IPS-11a (cell line): ENCODE measurements around the gene ERBB2.
A peak's percentile ranks its signal among the peaks of the same experiment; 100 is the strongest.
"Not testable (repeated sequence)": the region's sequence is repeated elsewhere in the genome, so short reads cannot be mapped to it uniquely, and the experiment has no call there.

Source experiments
- H3K4me3 ChIP-seq: one replicate; pipeline ENCODE4 v1.5.1; 2013; ENCODE audit warnings: low read depth, low read length, control low read depth

Gene ERBB2

DNA sequence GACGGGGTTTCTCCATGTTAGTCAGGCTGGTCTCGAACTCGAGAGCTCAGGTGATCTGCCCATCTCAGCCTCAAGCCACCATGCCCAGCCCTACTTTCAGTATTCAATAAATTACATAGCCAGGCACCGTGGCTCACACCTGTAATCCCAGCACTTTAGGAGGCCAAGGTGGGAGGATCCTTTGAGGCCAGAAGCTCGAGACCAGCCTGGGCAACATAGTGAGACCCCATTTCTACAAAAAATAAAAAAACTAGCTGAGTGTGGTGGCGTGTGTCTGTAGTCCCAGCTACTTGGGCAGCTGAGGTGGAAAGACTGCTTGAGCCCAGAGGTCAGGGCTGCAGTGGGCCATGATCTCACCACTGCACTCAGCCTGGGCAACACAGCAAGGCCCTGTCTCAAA lies 22.2 kb downstream of the ERBB2 start:
- no peak overlapping the region for H3K4me3 ChIP-seq

GRCh38 chr17:39722965-39723848 lies 23.3 kb downstream of the ERBB2 start:
- H3K4me3 ChIP-seq, result no peak overlapping the region

GRCh38 chr17:39724731-39725130 lies 24.9 kb downstream of the ERBB2 start:
- H3K4me3 ChIP-seq, result no peak overlapping the region

DNA sequence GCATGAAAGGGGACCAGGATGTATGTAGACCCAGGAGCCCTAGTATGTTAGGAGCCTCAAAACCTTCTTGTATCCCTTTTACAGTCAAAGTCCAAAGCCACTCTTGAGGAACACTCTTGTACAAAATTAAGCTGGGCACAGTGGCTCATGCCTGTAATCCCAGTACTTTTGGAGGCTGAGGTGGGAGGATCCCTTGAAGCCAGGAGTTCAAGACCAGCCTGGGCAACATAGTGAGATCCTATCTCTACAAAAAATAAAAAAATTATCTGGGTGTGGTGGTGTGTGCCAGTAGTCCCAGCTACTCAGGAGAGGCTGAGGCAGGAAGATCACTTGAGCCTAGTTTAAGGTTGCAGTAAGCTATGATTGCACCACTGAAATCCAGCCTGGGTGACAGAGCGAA lies 26.1 kb downstream of the ERBB2 start:
- H3K4me3 ChIP-seq, result not testable (repeated sequence)

GRCh38 chr17:39726617-39727016 lies 26.8 kb downstream of the ERBB2 start:
- H3K4me3 ChIP-seq, result no peak overlapping the region

DNA sequence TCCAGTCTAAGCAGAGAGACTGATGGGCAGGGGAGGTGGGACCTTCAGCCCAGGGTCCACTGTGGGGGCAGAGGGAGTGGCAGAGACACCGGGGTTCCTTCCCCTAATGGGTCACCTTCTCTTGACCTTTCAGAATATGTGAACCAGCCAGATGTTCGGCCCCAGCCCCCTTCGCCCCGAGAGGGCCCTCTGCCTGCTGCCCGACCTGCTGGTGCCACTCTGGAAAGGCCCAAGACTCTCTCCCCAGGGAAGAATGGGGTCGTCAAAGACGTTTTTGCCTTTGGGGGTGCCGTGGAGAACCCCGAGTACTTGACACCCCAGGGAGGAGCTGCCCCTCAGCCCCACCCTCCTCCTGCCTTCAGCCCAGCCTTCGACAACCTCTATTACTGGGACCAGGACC lies 27.7 kb downstream of the ERBB2 start:
- no peak overlapping the region for H3K4me3 ChIP-seq

DNA sequence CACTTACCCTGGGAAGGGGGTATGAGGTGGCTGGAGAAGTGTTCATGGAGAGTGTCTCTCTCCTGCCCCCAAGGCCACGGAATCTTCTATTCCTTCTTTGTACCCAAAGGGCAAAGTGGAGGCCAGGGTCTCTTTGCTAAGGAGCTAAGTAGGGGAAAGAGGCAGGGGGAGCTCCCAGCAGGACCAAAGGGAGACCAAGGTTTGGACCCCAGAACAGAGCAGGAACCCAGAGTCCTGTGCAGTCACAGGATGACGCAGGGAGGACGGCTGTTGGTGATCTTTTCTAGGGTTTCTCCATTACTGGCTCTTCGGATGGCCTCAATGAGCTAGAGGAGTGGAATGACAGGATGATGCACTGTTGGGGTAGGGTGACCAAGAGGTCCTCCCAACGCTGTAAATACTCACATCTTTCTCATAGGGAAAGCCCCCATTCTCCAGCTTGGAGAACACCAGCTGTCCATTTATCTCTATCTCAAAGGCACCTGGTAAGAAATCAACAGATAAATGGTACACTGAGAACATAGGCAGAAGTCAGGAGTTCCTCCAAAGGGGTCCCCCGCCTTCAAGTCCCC lies 29.5 kb downstream of the ERBB2 start:
- H3K4me3 ChIP-seq, result peak overlapping the region; percentile 59

GRCh38 chr17:39730095-39730921 lies 30.4 kb downstream of the ERBB2 start, which contains the start of gene MIEN1:
Gene MIEN1 (minus strand): TSS chr17:39730532. CDS start chr17:39730495, 37 bp downstream.
- peak within 1 kb of the TSS; percentile 59 for H3K4me3 ChIP-seq

- H3K4me3 ChIP-seq, result no peak overlapping the region
Measured at GRCh38 chr17:39732586-39732985, 32.7 kb downstream of the ERBB2 start.

DNA sequence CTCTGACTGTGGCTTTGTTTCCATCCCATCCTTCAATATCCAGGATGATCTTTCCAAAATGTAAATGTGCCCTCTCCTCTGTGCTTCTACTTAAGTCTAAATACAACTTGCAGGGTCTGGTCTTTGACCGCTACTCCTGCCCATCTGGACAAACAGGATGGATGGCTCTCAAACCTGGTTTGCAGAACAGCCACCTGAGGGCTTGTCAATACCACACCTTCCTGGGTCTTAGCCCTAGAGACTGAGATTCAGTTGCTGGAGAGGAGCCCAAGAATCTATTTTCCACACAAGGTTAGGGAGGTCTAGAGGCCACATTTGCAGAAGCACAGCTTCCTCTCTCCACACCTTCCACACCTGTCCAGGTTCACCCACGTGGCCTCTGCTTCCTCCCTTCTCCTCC lies 36.0 kb downstream of the ERBB2 start:
- no peak overlapping the region for H3K4me3 ChIP-seq

- H3K4me3 ChIP-seq, result no peak overlapping the region
Measured at GRCh38 chr17:39736319-39737165, 36.7 kb downstream of the ERBB2 start.

DNA sequence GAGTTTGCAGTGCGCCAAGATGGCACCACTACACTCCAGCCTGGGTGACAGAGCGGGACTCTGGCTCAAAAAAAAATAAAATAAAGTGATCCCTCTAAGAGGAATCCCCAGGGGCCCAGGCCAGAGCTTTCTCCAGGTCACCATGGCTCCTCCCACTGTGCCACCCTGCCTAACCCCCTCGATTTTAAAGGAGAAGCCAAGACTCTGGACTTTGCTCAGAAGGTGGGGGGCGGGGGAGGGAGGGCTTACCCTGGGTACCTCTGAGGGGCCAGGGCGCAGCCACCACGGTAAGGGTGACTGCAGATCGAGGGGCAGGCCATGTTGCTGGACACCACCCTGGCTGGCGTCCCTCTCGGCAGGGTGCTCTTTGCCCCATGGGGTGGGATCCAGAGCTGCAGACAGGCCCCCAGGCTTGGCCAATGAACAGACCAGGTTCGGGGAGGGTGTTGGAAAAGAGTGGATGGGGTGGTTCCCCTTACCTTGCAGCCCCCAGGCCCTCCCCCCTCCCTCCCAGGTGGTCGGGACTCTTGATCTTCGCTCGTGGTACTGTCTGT lies 37.4 kb downstream of the ERBB2 start:
- peak overlapping the region; percentile 63 for H3K4me3 ChIP-seq

GRCh38 chr17:39737760-39738567 lies 38.1 kb downstream of the ERBB2 start, which contains the start of gene GRB7:
Gene GRB7 (plus strand): TSS chr17:39737938. CDS start chr17:39742302, 4,364 bp downstream.
- peak within 1 kb of the TSS; percentile 63 for H3K4me3 ChIP-seq

DNA sequence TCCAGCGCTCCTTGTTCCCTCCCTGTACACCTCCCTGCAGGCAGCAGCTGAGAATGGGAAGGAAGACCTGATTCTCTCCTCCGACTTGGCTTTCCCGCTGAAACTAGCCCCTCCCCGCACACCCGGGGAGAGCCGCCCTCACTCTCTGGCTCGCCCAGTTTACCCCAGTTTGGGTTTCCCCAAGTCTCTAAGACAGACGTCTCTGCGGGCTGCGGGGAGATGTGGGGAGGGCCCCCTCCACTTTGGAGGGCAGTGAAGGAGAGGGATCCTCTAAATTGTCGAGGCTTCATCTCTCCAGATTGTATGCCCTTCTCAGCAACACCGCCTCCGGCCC lies 38.7 kb downstream of the ERBB2 start:
- peak overlapping the region; percentile 63 for H3K4me3 ChIP-seq

DNA sequence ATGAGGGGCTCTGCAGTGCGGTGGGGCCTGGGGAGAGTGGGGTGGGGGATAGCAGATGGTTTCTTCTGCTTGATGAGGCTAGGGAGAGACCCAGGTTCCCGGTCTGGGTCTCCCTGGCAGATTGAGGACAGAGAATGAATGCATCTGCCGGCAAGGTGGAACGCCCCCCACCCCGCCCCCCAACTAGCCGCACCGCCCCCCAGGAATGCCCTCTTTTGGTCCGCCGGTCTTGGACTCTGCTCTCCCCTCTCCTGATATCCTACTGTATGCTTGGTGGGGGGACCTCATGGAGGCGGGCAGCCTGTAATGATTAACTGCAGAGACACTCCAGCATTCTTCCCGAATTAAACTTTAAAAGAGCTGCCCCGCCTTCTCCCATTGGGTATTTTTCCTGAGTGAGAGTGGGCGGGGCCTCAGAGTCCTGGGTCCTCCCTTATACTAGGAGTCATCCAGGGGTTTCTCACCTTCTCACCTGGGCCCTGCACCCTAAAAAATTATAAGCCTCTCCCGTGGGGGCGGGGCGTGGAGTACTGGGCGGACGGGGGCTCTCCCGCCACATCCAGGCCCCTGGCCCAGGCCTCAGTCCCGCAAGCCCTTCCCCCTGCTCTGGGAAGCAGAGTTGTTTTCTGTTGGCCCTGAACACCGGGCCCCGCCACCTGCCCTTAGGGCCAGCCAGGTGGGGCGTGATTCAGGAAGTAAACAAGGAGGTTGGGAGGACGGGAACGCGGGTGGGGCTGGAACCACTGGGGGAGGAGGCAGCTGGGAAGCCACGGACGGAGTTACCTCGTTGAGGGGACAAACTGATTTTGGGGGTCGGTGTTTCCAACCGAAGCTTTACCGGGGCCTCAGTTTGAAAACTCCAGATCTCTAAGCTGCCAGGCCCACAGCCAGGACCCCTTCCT lies 39.4 kb downstream of the ERBB2 start:
- peak overlapping the region; percentile 63 for H3K4me3 ChIP-seq

GRCh38 chr17:39739885-39740356 lies 40.1 kb downstream of the ERBB2 start:
- H3K4me3 ChIP-seq, result peak overlapping the region; percentile 54

GRCh38 chr17:39740357-39741111 lies 40.7 kb downstream of the ERBB2 start:
- peak overlapping the region; percentile 54 for H3K4me3 ChIP-seq
